Epithelial cell of proximal tubule (primary cell): Measurements from ENCODE around the gene ELOF1. TPM values are rescaled to one million over a fixed set of nuclear protein-coding genes. Genes with fewer than 3 reads are reported as not detected.

ENCODE experiments used
- DNase-seq: peaks from one replicate; pipeline ENCODE4 v3.0.0-alpha.2; 2011; ENCODE audit warnings: low read depth
- H3K4me3 ChIP-seq: 2 replicates; pipeline ENCODE4 v1.5.1; 2011; ENCODE audit warnings: low read depth, mild to moderate bottlenecking, low read length
- CTCF ChIP-seq: conservative IDR thresholded peaks from 2 replicates; pipeline ENCODE4 v1.5.1; 2012; ENCODE audit warnings: low read depth, mild to moderate bottlenecking, low read length
- total RNA-seq: library from RNA; depleted of rRNA; stranded (reverse); fragments of >200 nt; gene quantifications from 2 replicates; pipeline ENCODE4 v1.2.3, GENCODE V29; 2015

ELOF1 gene
- total RNA-seq, 1 donor from 2014 or later, result 49.8 TPM

- no peak for DNase-seq
- no peak overlapping the region for H3K4me3 ChIP-seq
- no peak for TF ChIP-seq CTCF
These were observed 19.3 kb downstream of the ELOF1 start for GRCh38 chr19:11539495-11540365.

GRCh38 chr19:11538232-11539036 is 20.6 kb downstream of the ELOF1 start, which contains the start of gene CNN1:
Gene CNN1 (plus strand): TSS chr19:11538851. CDS start chr19:11538928, 77 bp downstream.
- H3K4me3 ChIP-seq, result no peak within 1 kb of the TSS
- no peak for DNase-seq
- TF ChIP-seq CTCF, result no peak

- no peak for DNase-seq
- peak; percentile 86 for TF ChIP-seq CTCF
- peak overlapping the region; percentile 32 for H3K4me3 ChIP-seq
These were observed 23.0 kb downstream of the ELOF1 start for GRCh38 chr19:11535792-11536595.

GRCh38 chr19:11534948-11535347 is 24.1 kb downstream of the ELOF1 start:
- H3K4me3 ChIP-seq, result no peak overlapping the region
- DNase-seq, result no peak
- no peak for TF ChIP-seq CTCF

GRCh38 chr19:11534538-11534937 is 24.5 kb downstream of the ELOF1 start:
- no peak overlapping the region for H3K4me3 ChIP-seq
- no peak for DNase-seq
- TF ChIP-seq CTCF, result no peak

GRCh38 chr19:11530432-11530831 is 28.6 kb downstream of the ELOF1 start:
- peak; percentile 59 for DNase-seq
- no peak overlapping the region for H3K4me3 ChIP-seq
- peak; percentile 44 for TF ChIP-seq CTCF
